ENCODE results near the gene CTNNA1.
"Not testable (repeated sequence)": the region's sequence is repeated elsewhere in the genome, so short reads cannot be mapped to it uniquely, and the experiment has no call there.

The CTNNA1 gene

DNA sequence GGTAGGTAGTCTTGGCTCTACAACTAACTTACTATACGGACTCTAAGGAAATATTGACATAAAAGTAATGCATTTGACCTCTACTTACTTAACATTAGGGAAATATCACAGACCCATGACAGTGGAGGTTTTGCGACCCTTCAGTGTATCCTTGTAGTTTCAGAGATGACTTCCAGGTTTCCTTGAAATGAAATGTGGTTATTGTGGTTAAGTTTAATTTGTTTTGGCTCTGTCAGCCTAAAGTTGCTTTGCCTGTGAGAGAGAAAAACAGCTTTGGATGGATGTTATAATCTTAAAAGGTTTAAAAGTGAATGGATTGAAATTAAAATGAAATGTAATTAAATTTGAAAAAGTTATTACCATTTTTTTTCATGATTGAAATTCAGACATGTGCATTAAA, 79.0 kb downstream of the CTNNA1 start:
- no peak for DNase-seq (ENCODE audit: low spot score)
- no peak overlapping the region for H3K4me3 ChIP-seq
- TF ChIP-seq, protein P1, sequence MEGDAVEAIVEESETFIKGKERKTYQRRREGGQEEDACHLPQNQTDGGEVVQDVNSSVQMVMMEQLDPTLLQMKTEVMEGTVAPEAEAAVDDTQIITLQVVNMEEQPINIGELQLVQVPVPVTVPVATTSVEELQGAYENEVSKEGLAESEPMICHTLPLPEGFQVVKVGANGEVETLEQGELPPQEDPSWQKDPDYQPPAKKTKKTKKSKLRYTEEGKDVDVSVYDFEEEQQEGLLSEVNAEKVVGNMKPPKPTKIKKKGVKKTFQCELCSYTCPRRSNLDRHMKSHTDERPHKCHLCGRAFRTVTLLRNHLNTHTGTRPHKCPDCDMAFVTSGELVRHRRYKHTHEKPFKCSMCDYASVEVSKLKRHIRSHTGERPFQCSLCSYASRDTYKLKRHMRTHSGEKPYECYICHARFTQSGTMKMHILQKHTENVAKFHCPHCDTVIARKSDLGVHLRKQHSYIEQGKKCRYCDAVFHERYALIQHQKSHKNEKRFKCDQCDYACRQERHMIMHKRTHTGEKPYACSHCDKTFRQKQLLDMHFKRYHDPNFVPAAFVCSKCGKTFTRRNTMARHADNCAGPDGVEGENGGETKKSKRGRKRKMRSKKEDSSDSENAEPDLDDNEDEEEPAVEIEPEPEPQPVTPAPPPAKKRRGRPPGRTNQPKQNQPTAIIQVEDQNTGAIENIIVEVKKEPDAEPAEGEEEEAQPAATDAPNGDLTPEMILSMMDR (IDR thresholded peaks at IDR 0.05), result no peak
- no peak overlapping the region for H3K27ac ChIP-seq

DNA sequence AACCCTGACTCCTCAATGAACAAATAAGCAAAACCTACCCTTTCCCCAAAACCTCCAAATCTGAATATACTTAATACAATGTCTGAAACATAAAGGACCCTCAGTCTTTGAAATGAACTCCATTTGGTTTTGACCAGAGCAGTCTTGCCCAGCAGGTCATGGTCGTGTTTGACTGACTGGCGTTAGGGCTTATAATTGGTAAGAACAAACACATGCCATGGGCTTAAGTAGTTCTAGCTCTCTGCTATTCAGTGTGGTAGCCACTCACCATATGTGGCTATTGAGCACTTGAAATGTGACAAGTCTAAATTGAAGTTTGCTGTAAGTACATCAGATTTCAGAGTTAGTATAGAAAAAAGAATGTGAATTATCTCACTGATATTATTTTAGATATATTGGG, 79.9 kb downstream of the CTNNA1 start:
- DNase-seq (ENCODE audit: low spot score), result no peak
- Histone ChIP-seq H3K4me3 (no peak overlapping the region), H3K27ac (no peak overlapping the region)
- TF ChIP-seq, protein P1 (IDR thresholded peaks at IDR 0.05), result no peak

DNA sequence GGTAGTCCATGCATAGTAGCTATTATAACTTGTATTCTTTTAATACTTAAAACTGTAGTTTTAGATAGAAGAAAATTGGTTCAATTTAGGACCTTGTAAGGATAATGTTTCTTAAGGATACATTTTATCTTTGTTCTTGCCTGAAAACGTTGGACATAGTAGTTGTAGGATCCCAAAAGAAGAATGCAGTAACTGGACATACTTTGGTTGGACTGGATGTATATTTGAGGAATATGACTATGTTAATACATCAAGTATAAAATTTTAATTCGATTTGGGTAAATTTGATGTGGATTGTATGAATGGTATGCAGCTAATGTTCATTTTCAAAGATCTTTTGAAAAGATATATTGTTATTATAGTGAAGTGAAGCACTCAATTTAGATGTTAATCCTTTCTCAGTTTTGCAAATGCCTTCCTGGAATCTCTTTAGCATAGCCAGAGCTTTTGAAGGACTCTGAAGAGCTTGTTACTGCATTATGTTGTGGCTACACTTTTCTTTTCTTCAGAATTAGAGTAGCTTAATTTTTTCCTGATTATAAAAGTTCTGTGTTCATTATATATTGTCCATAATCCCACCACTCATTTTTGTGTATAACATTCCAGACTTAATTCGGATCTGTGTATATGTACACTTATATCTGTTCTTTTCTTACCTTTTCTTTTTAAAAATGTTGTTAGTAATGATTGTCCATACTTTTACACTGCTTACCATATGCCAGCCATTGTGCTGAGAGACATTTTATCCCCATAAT, 80.7 kb downstream of the CTNNA1 start:
- TF ChIP-seq, protein P1 (IDR thresholded peaks at IDR 0.05), result no peak
- no peak overlapping the region for H3K4me3 ChIP-seq
- no peak overlapping the region for H3K27ac ChIP-seq
- DNase-seq (ENCODE audit: low spot score), result no peak

DNA sequence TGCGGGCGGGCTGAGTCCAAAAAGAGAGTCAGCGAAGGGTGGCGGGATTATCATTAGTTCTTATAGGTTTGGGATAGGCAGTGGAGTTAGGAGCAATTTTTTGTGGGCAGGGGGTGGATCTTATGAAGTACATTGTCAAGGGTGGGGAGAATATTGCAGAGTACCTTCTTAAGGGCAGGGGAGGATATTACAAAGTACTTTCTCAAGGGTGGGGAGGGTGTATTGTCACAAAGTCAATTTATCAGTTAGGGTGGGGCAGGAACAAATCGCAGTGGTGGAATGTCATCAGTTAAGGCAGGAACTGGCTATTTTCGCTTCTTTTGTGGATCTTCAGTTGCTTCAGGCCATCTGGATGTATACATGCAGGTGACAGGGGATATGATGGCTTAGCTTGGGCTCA, 81.6 kb downstream of the CTNNA1 start:
- not testable (repeated sequence) for DNase-seq (ENCODE audit: low spot score)

DNA sequence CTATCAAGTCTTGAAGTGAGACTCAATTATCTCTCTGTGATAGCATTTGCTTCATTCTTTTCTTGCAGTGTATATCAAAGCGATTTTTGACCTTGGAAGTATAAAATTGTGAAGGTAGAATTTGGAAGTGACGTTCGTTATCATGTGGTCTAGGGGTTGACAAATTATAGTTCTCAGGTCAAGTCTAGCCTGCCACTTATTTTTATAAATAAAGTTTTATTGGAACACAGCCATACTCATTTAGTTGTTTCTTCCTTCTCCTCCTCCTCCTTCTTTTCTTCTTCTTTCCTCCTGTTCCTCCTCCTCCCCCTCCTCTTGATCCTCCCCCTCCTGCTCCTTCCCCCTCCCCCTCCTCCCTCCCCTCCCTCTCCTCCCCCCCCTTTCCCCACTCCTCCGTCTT, 83.9 kb downstream of the CTNNA1 start:
- no peak overlapping the region for H3K4me3 ChIP-seq
- TF ChIP-seq, protein P1 (IDR thresholded peaks at IDR 0.05), result no peak
- DNase-seq (ENCODE audit: low spot score), result no peak
- no peak overlapping the region for H3K27ac ChIP-seq

More for the DNA sequence above, 81.6 kb downstream of the CTNNA1 start:
- not testable (repeated sequence) for H3K4me3 ChIP-seq, H3K27ac ChIP-seq

DNA sequence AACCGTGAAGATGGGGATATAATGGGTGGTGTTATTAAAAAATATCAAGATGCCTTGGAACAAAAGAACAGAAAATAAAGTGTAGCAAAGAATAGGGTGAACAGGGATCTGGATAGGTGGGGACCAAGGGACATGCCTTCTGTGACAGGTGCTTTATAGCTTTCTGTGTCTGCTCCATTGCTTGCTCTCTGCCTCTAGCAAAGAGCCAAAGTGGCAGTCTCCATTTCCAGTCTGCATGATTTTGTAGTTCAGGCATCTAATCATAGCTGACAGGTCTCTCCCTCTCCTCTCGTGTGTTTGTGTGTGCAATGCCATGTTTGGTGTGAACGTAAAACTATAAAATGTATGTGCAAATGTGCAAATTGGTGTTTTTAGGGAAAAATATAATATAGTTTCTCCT, 86.9 kb downstream of the CTNNA1 start:
- TF ChIP-seq, protein P1 (IDR thresholded peaks at IDR 0.05), result no peak
- no peak for DNase-seq (ENCODE audit: low spot score)
- Histone ChIP-seq H3K27ac (no peak overlapping the region), H3K4me3 (no peak overlapping the region)

DNA sequence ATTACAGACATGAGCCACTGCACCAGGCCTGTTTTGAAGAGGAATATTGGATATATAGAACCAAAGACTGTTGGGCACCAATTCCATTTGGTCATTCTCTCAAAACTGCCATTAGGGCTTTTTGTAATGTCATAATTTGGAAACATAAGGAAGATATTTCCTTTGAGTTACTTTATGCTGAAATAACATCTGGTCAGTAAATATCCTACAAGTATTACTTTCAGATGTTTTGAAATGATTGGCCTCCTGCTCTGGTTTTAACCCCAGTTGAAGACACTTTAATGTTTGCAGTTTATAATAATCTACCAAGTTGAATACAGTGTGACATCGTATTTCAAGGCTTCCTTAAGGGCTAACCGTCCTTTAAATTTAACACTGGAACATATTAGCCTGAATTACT, 88.3 kb downstream of the CTNNA1 start:
- Histone ChIP-seq H3K4me3 (no peak overlapping the region), H3K27ac (no peak overlapping the region)
- TF ChIP-seq, protein P1 (IDR thresholded peaks at IDR 0.05), result no peak
- no peak for DNase-seq (ENCODE audit: low spot score)
